Ovary (tissue), 9 donors: Measurements from ENCODE around the gene ADARB2. TPM values are rescaled to one million over a fixed set of nuclear protein-coding genes. Genes with fewer than 3 reads are reported as not detected.

Experiments
- DNase-seq, 5 donors: peaks; one replicate each; pipeline ENCODE4 v3.0.0-alpha.2; 2019 to 2020
- H3K27ac ChIP-seq, 2 donors: fragments of 200-600 bp; one replicate each; pipeline versions ENCODE4 v1.5.1 to v1.8.0; 2019 to 2022
- H3K27me3 ChIP-seq: fragments of 200-600 bp; one replicate; pipeline ENCODE4 v1.8.0; 2022
- H3K36me3 ChIP-seq: fragments of 200-600 bp; sonication (generic); one replicate; pipeline ENCODE4 v1.5.1; 2019
- H3K4me1 ChIP-seq: one replicate; pipeline ENCODE4 v1.8.1; 2013; ENCODE audit warnings: mild to moderate bottlenecking, moderate library complexity; ENCODE audit not compliant: insufficient read depth
- H3K4me3 ChIP-seq: fragments of 200-600 bp; sonication (generic); one replicate; pipeline ENCODE4 v1.5.1; 2017
- H3K9me3 ChIP-seq, 2 donors: fragments of 200-600 bp in 1 of 2; sonication (generic) in 1 of 2; one replicate each; pipeline versions ENCODE4 v1.5.1 to v1.8.1; 2013 to 2019; ENCODE audit warnings: mild to moderate bottlenecking in 1 of 2, moderate library complexity in 1 of 2
- CTCF ChIP-seq, 3 donors: fragments of 450-650 bp in 2 of 3; fragments of 200-600 bp in 1 of 3; IDR thresholded peaks; one replicate each; pipeline versions ENCODE4 v1.5.1 to v1.8.0; 2016 to 2022; ENCODE audit warnings: antibody characterized with exemption in 3 of 3, mild to moderate bottlenecking in 1 of 3
- EP300 ChIP-seq: sonication (generic); formaldehyde crosslinking; IDR thresholded peaks from one replicate; pipeline ENCODE4 v1.6.1; 2017; ENCODE audit warnings: antibody characterized with exemption
- POLR2A ChIP-seq: fragments of 450-650 bp; IDR thresholded peaks from one replicate; pipeline ENCODE4 v1.6.1; 2017; ENCODE audit warnings: antibody characterized with exemption, mild to moderate bottlenecking, moderate library complexity
- WGBS, 3 donors: extraction: QIAGEN DNeasy Blood & Tissue Kit in 1 of 3; methylation state at CpG; one replicate each; pipeline versions ENCODE4 v1.1.5 to v1.1.7; 2013 to 2017; 5-methylcytosine and 5-hydroxymethylcytosine counted together
- intact Hi-C, 4 donors: fragments of 100-400 bp; cut with DNase I; formaldehyde crosslinking; loops; one replicate each; pipeline versions ENCODE4 v1.11.0 to v1.15.1; 2022 to 2023
- polyA plus RNA-seq, 2 donors: library from polyadenylated mRNA; stranded (reverse); fragments of 200-250 nt in 1 of 2; fragments of 350-450 nt in 1 of 2; fragmentation: Illumina TruSeq in 1 of 2; extraction: RNeasy Lipid Tissue Mini Kit (QIAGEN cat#74804) in 1 of 2; gene quantifications; one replicate each; pipeline ENCODE4 v1.2.3, GENCODE V29; 2013 to 2014
- total RNA-seq, 7 donors: library from RNA; depleted of rRNA in 2 of 7; stranded (reverse); fragments of >200 nt in 2 of 7; fragmentation: NEBNext Ultra II Directional in 3 of 7; extraction: Animal tissue kit (Norgen Biotek cat#: 25700) in 3 of 7; gene quantifications; one replicate each; pipeline versions ENCODE4 v1.1.0 to v1.2.4, GENCODE V29; 2016 to 2023
- donor health status: DM: no; HTN: no; CAD: no; lungs with moderate emphysema.
- donor health status: DM: no; HTN: no; CAD: no.
- donor health status: Bipolar disorder and iron deficiency.
- donor health status: DM: yes; HTN: yes; CAD: no.
- donor health status: DM: no; HTN: no; CAD: no.
- donor health status: DM: yes; HTN: yes; CAD: no.

The ADARB2 gene
- total and polyA plus RNA-seq, 9 donors = 0.12 to 2.0 (median 0.36) TPM; not detected in 2

- TF ChIP-seq POLR2A (no peak), CTCF (IDR thresholded peaks at IDR 0.05) (no peak), EP300 (no peak)
- no peak overlapping the region for H3K4me3 ChIP-seq
- H3K9me3 ChIP-seq = no peaks in the 10 kb centered on the region
- 28 to 46% (median 45%) methylated on average over 3 of the region's 3 CpGs for WGBS, 3 donors
- H3K36me3 ChIP-seq = no peaks in the 10 kb centered on the region
- no peaks in the 10 kb centered on the region for H3K4me1 ChIP-seq
- intact Hi-C loops = no loop called here
- no peak for DNase-seq
- no peak overlapping the region for H3K27ac ChIP-seq
- no peaks in the 10 kb centered on the region for H3K27me3 ChIP-seq
Measured at GRCh38 chr10:1278306-1278705, 459.0 kb downstream of the ADARB2 start.

GRCh38 chr10:1274701-1275544 lies 462.4 kb downstream of the ADARB2 start:
- no peak overlapping the region for H3K27ac ChIP-seq
- no peaks in the 10 kb centered on the region for H3K4me1 ChIP-seq
- TF ChIP-seq EP300 (no peak), CTCF (IDR thresholded peaks at IDR 0.05) (no peak)
- intact Hi-C loops = no loop called here
- H3K27me3 ChIP-seq = no peaks in the 10 kb centered on the region
- no peaks in the 10 kb centered on the region for H3K9me3 ChIP-seq
- 80 to 87% (median 81%) methylated on average over 15 to 17 of the region's 17 CpGs for WGBS, 3 donors
- no peak for DNase-seq
- no peaks in the 10 kb centered on the region for H3K36me3 ChIP-seq
- H3K4me3 ChIP-seq = no peak overlapping the region

GRCh38 chr10:1274111-1274661 lies 463.1 kb downstream of the ADARB2 start:
- no peaks in the 10 kb centered on the region for H3K4me1 ChIP-seq
- no peaks in the 10 kb centered on the region for H3K9me3 ChIP-seq
- intact Hi-C loops = no loop called here
- H3K36me3 ChIP-seq = no peaks in the 10 kb centered on the region
- H3K27ac ChIP-seq = no peak overlapping the region
- peak in 1 of 5 donors; percentile 73 for DNase-seq
- no peak for TF ChIP-seq CTCF (IDR thresholded peaks at IDR 0.05)
- no peak for TF ChIP-seq POLR2A
- TF ChIP-seq EP300 = no peak
- 51 to 63% (median 57%) methylated on average over 13 of the region's 13 CpGs for WGBS, 3 donors
- no peak overlapping the region for H3K4me3 ChIP-seq
- H3K27me3 ChIP-seq = no peaks in the 10 kb centered on the region

GRCh38 chr10:1273372-1274105 lies 463.8 kb downstream of the ADARB2 start:
- TF ChIP-seq EP300 = no peak
- Histone ChIP-seq H3K4me3 (no peak overlapping the region), H3K4me1 (no peaks in the 10 kb centered on the region), H3K36me3 (no peaks in the 10 kb centered on the region), H3K9me3 (no peaks in the 10 kb centered on the region), H3K27ac (no peak overlapping the region), H3K27me3 (no peaks in the 10 kb centered on the region)
- no peak for DNase-seq
- WGBS, 3 donors = 88 to 93% (median 92%) methylated on average over 19 of the region's 19 CpGs
- intact Hi-C loops = no loop called here
